ENCODE results near the gene CYTH3.

The CYTH3 gene

GRCh38 chr7:6256677-6257535, 15.5 kb downstream of the CYTH3 start:
- TF ChIP-seq CTCF (IDR thresholded peaks at IDR 0.05; ENCODE audit: low read depth, low read length), result no peak

GRCh38 chr7:6256109-6256483, 16.3 kb downstream of the CYTH3 start:
- no peak overlapping the region for H3K4me3 ChIP-seq (ENCODE audit: low read depth, low read length)
- TF ChIP-seq CTCF (IDR thresholded peaks at IDR 0.05; ENCODE audit: low read depth, low read length), result no peak

More at GRCh38 chr7:6256677-6257535, 15.5 kb downstream of the CYTH3 start:
- H3K4me3 ChIP-seq (ENCODE audit: low read depth, low read length), result no peak overlapping the region

- no peak for TF ChIP-seq CTCF (IDR thresholded peaks at IDR 0.05; ENCODE audit: low read depth, low read length)
- no peak overlapping the region for H3K4me3 ChIP-seq (ENCODE audit: low read depth, low read length)
These were observed 17.6 kb downstream of the CYTH3 start for GRCh38 chr7:6254866-6255265.

DNA sequence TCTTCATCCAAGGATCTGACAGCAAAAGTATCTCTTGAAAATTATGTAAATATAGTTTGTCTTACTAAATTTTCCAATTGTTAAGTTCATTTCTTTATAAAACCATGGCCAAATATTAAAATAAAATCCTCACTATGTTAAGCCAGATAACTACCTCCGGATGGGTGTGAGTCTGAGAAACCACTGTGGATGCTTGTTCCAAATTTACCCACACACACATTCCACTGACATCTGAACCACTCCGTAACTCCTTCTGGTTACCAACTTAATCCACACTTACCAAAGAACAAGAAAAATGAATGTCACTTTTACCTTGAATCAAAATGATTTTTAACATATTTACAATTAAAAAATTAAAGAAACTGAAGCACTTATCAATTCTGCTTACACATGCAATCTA, 19.7 kb downstream of the CYTH3 start:
- no peak for TF ChIP-seq CTCF (IDR thresholded peaks at IDR 0.05; ENCODE audit: low read depth, low read length)
- peak overlapping the region; percentile 8; the same call in 1 of the 2 replicates for H3K4me3 ChIP-seq (ENCODE audit: low read depth, low read length)

DNA sequence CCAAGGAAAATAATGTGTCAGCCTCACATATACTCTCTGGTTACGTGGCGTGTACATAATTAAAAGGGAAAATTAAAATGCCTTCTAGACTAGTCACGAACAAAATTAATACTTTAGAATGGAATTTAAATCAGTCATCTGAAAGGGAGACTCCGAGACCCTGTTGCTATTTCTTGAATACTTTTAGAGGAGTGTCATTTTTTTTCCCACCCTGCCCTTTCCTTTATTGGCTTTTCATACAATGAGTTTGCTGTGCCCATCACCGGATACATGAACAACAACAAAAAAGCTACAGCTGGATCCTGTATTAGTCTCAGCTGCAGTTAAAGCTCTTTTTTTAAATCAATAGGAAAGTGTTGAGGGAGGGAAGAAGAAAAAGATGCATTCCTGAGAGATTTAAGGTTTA, 20.1 kb downstream of the CYTH3 start:
- peak overlapping the region; percentile 17 for H3K4me3 ChIP-seq (ENCODE audit: low read depth, low read length)
- TF ChIP-seq CTCF (IDR thresholded peaks at IDR 0.05; ENCODE audit: low read depth, low read length), result no peak

DNA sequence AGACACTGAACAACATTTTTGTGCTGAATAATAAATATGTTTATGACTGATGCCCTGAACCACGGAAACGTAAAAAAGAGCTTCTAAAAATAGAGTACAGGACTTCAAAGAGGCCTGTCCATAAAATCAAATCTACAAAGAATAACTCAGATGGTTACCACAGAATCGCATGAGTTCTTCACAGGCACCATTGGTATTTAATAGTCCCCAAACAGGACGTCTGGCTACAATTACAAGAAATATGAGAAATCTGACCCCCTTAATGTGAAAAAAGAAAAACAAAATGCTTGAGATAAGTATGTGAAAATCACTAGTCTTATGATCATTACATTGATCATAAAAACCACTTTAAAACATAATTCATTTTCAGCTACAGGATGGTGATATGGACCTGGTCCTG, 20.8 kb downstream of the CYTH3 start:
- no peak for TF ChIP-seq CTCF (IDR thresholded peaks at IDR 0.05; ENCODE audit: low read depth, low read length)
- no peak overlapping the region for H3K4me3 ChIP-seq (ENCODE audit: low read depth, low read length)

DNA sequence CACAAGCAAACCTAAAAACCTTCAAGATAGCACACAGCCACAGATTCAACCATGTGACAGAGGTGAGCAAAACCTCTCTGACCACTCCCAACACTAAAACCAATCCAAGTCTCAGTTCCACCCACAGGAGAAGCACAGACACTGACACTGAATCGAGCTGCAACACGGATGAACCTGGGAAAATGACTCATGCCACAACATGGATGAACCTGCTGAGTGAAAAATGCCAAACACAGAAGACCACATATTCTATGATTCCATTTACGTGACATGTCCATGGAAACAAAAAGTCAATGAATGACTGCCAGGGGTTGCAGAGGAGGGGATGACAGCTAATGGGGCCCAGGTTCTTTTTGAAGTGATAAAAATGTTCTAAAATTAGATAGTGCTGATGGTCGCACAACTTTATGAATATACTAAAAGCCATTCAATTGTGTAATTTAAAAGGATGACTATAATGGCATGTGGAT, 22.0 kb downstream of the CYTH3 start:
- TF ChIP-seq CTCF (IDR thresholded peaks at IDR 0.05; ENCODE audit: low read depth, low read length), result no peak
- no peak overlapping the region for H3K4me3 ChIP-seq (ENCODE audit: low read depth, low read length)

Measured in WI38 (cell line).